Stimulated activated effector memory CD8-positive, alpha-beta T cell treated with anti-CD3 and anti-CD28 coated beads, Interleukin-12 subunit alpha, Interleukin-12 subunit beta, amount 100 ng/mL, for 72 hours (primary cell): ENCODE data around the gene IL6ST.
A peak's percentile ranks its signal among the peaks of the same experiment; 100 is the strongest.
"Not testable (repeated sequence)": the region's sequence is repeated elsewhere in the genome, so short reads cannot be mapped to it uniquely, and the experiment has no call there.

Source experiments
- ATAC-seq: fragments of 150-1000 bp; cut with Tn5 transposase; 2 replicates; pipeline ENCODE4 v1.10.0; 2021
- DNase-seq, 2 donors: peaks; one replicate each; pipeline ENCODE4 v3.0.0; 2021 to 2022; ENCODE audit warnings: low spot score in 2 of 2
- H3K27ac Mint-ChIP-seq: one replicate; pipeline ENCODE4 v1.8.0; 2022; ENCODE audit warnings: mild to moderate bottlenecking, mixed read lengths
- H3K36me3 Mint-ChIP-seq: one replicate; pipeline ENCODE4 v1.8.0; 2022; ENCODE audit warnings: mild to moderate bottlenecking, mixed read lengths
- H3K4me1 Mint-ChIP-seq: one replicate; pipeline ENCODE4 v1.8.0; 2022; ENCODE audit warnings: mixed read lengths
- H3K4me3 Mint-ChIP-seq: one replicate; pipeline ENCODE4 v1.8.0; 2022; ENCODE audit warnings: mild to moderate bottlenecking, mixed read lengths
- H3K9me3 Mint-ChIP-seq: one replicate; pipeline ENCODE4 v1.8.0; 2022; ENCODE audit warnings: mixed read lengths

IL6ST gene

GRCh38 chr5:55941154-55941553 is 53.6 kb downstream of the IL6ST start:
- not testable (repeated sequence) for H3K27ac Mint-ChIP-seq, ATAC-seq, DNase-seq, H3K9me3 Mint-ChIP-seq, H3K4me1 Mint-ChIP-seq, H3K4me3 Mint-ChIP-seq
- peaks cover 86% of the 10 kb centered on the region for H3K36me3 Mint-ChIP-seq

GRCh38 chr5:55937598-55937997 is 57.2 kb downstream of the IL6ST start:
- H3K4me1 Mint-ChIP-seq, ATAC-seq, DNase-seq, H3K27ac Mint-ChIP-seq, H3K4me3 Mint-ChIP-seq, H3K9me3 Mint-ChIP-seq: not testable (repeated sequence)
- peaks cover 55% of the 10 kb centered on the region for H3K36me3 Mint-ChIP-seq

- H3K36me3 Mint-ChIP-seq: peaks cover 41% of the 10 kb centered on the region
- H3K9me3 Mint-ChIP-seq: no peaks in the 10 kb centered on the region
- H3K27ac Mint-ChIP-seq: no peak overlapping the region
- H3K4me1 Mint-ChIP-seq: no peaks in the 10 kb centered on the region
- DNase-seq (peak; percentile 59 to 82), ATAC-seq (peak; percentile 82)
- H3K4me3 Mint-ChIP-seq: no peak overlapping the region
These were observed 58.6 kb downstream of the IL6ST start for GRCh38 chr5:55936100-55936693.

GRCh38 chr5:55935371-55935770 is 59.4 kb downstream of the IL6ST start:
- H3K4me1 Mint-ChIP-seq: no peaks in the 10 kb centered on the region
- H3K9me3 Mint-ChIP-seq: no peaks in the 10 kb centered on the region
- H3K36me3 Mint-ChIP-seq: peaks cover 33% of the 10 kb centered on the region
- H3K4me3 Mint-ChIP-seq: no peak overlapping the region
- DNase-seq (no peak), ATAC-seq (no peak)
- no peak overlapping the region for H3K27ac Mint-ChIP-seq

GRCh38 chr5:55934720-55935119 is 60.0 kb downstream of the IL6ST start:
- DNase-seq (no peak), ATAC-seq (no peak)
- Mint-ChIP-seq H3K36me3 (peaks cover 26% of the 10 kb centered on the region), H3K4me3 (no peak overlapping the region), H3K4me1 (no peaks in the 10 kb centered on the region), H3K27ac (no peak overlapping the region), H3K9me3 (no peaks in the 10 kb centered on the region)

GRCh38 chr5:55934115-55934613 is 60.6 kb downstream of the IL6ST start:
- H3K4me3 Mint-ChIP-seq: no peak overlapping the region
- H3K4me1 Mint-ChIP-seq: no peaks in the 10 kb centered on the region
- ATAC-seq (no peak), DNase-seq (no peak)
- peaks cover 21% of the 10 kb centered on the region for H3K36me3 Mint-ChIP-seq
- H3K27ac Mint-ChIP-seq: no peak overlapping the region
- H3K9me3 Mint-ChIP-seq: no peaks in the 10 kb centered on the region

GRCh38 chr5:55933377-55934114 is 61.2 kb downstream of the IL6ST start:
- no peak for ATAC-seq
- no peak overlapping the region for H3K4me3 Mint-ChIP-seq
- no peaks in the 10 kb centered on the region for H3K4me1 Mint-ChIP-seq

GRCh38 chr5:55932700-55933099 is 62.1 kb downstream of the IL6ST start:
- Mint-ChIP-seq H3K36me3 (peaks cover 6% of the 10 kb centered on the region), H3K9me3 (no peaks in the 10 kb centered on the region), H3K27ac (no peak overlapping the region), H3K4me1 (no peaks in the 10 kb centered on the region), H3K4me3 (no peak overlapping the region)
- DNase-seq: no peak
- ATAC-seq: no peak

More at GRCh38 chr5:55933377-55934114, 61.2 kb downstream of the IL6ST start:
- Mint-ChIP-seq H3K36me3 (peaks cover 15% of the 10 kb centered on the region), H3K9me3 (no peaks in the 10 kb centered on the region), H3K27ac (no peak overlapping the region)
- DNase-seq: no peak

GRCh38 chr5:55929020-55929799 is 65.6 kb downstream of the IL6ST start:
- ATAC-seq (peak; percentile 42), DNase-seq (no peak)
- no peaks in the 10 kb centered on the region for H3K4me1 Mint-ChIP-seq
- H3K36me3 Mint-ChIP-seq: no peaks in the 10 kb centered on the region
- no peak overlapping the region for H3K27ac Mint-ChIP-seq
- no peaks in the 10 kb centered on the region for H3K9me3 Mint-ChIP-seq
- no peak overlapping the region for H3K4me3 Mint-ChIP-seq

- no peaks in the 10 kb centered on the region for H3K9me3 Mint-ChIP-seq
- H3K36me3 Mint-ChIP-seq: no peaks in the 10 kb centered on the region
- no peak overlapping the region for H3K27ac Mint-ChIP-seq
- DNase-seq (no peak), ATAC-seq (no peak)
- peaks cover 10% of the 10 kb centered on the region for H3K4me1 Mint-ChIP-seq
- H3K4me3 Mint-ChIP-seq: no peak overlapping the region
These were observed 66.7 kb downstream of the IL6ST start for GRCh38 chr5:55927861-55928655.

- Mint-ChIP-seq H3K4me1 (peaks cover 14% of the 10 kb centered on the region), H3K9me3 (no peaks in the 10 kb centered on the region), H3K36me3 (no peaks in the 10 kb centered on the region), H3K4me3 (no peak overlapping the region), H3K27ac (no peak overlapping the region)
- DNase-seq: no peak
- no peak for ATAC-seq
These were observed 68.3 kb downstream of the IL6ST start for GRCh38 chr5:55926476-55926875.

GRCh38 chr5:55925712-55926111 is 69.1 kb downstream of the IL6ST start:
- Mint-ChIP-seq H3K36me3 (no peaks in the 10 kb centered on the region), H3K4me1 (peaks cover 14% of the 10 kb centered on the region), H3K4me3 (no peak overlapping the region), H3K27ac (no peak overlapping the region), H3K9me3 (no peaks in the 10 kb centered on the region)
- ATAC-seq: no peak
- DNase-seq: no peak

GRCh38 chr5:55925181-55925580 is 69.6 kb downstream of the IL6ST start:
- Mint-ChIP-seq H3K4me3 (no peak overlapping the region), H3K36me3 (no peaks in the 10 kb centered on the region), H3K9me3 (no peaks in the 10 kb centered on the region), H3K27ac (no peak overlapping the region), H3K4me1 (peaks cover 14% of the 10 kb centered on the region)
- ATAC-seq (no peak), DNase-seq (no peak)

- no peaks in the 10 kb centered on the region for H3K36me3 Mint-ChIP-seq
- H3K4me1 Mint-ChIP-seq: peaks cover 18% of the 10 kb centered on the region
- no peak overlapping the region for H3K27ac Mint-ChIP-seq
- DNase-seq: no peak
- no peak for ATAC-seq
- H3K9me3 Mint-ChIP-seq: no peaks in the 10 kb centered on the region
- H3K4me3 Mint-ChIP-seq: no peak overlapping the region
These were observed 70.0 kb downstream of the IL6ST start for GRCh38 chr5:55924744-55925143.
